Loucy (cell line): Measurements from ENCODE around the gene PECR.
A peak's percentile ranks its signal among the peaks of the same experiment; 100 is the strongest.

ENCODE experiments used
- H2AFZ ChIP-seq: fragments of 200-600 bp; sonication (generic); 2 replicates; pipeline ENCODE4 v1.6.0; 2016; ENCODE audit warnings: antibody characterized with exemption, mild to moderate bottlenecking, low read length, moderate library complexity
- H3F3A ChIP-seq: fragments of 200-600 bp; 2 replicates; pipeline ENCODE4 v1.6.0; 2016; ENCODE audit warnings: antibody characterized with exemption, low read depth, mild to moderate bottlenecking
- H3K27me3 ChIP-seq: fragments of 200-600 bp; sonication (generic); 2 replicates; pipeline ENCODE4 v1.6.1; 2014; ENCODE audit warnings: low read length, mild to moderate bottlenecking; ENCODE audit not compliant: insufficient read depth, poor library complexity, severe bottlenecking
- H3K36me3 ChIP-seq: fragments of 200-600 bp; sonication (generic); 2 replicates; pipeline ENCODE4 v1.6.1; 2016; ENCODE audit warnings: low read length; ENCODE audit not compliant: insufficient read depth
- H3K4me1 ChIP-seq: fragments of 200-600 bp; sonication (generic); 2 replicates; pipeline ENCODE4 v1.5.1; 2014; ENCODE audit warnings: low read length, mild to moderate bottlenecking; ENCODE audit not compliant: insufficient read depth, poor library complexity, severe bottlenecking
- H3K4me2 ChIP-seq: fragments of 200-600 bp; sonication (generic); 2 replicates; pipeline ENCODE4 v1.6.0; 2014; ENCODE audit warnings: antibody characterized with exemption, low read length, low read depth, mild to moderate bottlenecking; ENCODE audit not compliant: poor library complexity, severe bottlenecking
- H3K4me3 ChIP-seq: fragments of 200-600 bp; sonication (generic); 2 replicates; pipeline ENCODE4 v1.5.1; 2014; ENCODE audit warnings: low read length, mild to moderate bottlenecking, mixed read lengths; ENCODE audit not compliant: poor library complexity, severe bottlenecking
- H3K79me2 ChIP-seq: fragments of 200-600 bp; sonication (generic); 2 replicates; pipeline ENCODE4 v1.6.1; 2014; ENCODE audit warnings: low read length; ENCODE audit not compliant: insufficient read depth
- H3K9ac ChIP-seq: fragments of 200-600 bp; sonication (generic); 2 replicates; pipeline ENCODE4 v1.6.0; 2014; ENCODE audit warnings: mild to moderate bottlenecking, low read depth, low read length, moderate library complexity; ENCODE audit not compliant: poor library complexity, severe bottlenecking
- H3K9me2 ChIP-seq: fragments of 200-600 bp; sonication (generic); replicated peaks from 2 replicates; pipeline ENCODE4 v1.6.1; 2016; ENCODE audit warnings: low read depth, low read length, mixed read lengths
- H3K9me3 ChIP-seq: fragments of 200-600 bp; sonication (generic); 2 replicates; pipeline ENCODE4 v1.6.1; 2014; ENCODE audit warnings: mild to moderate bottlenecking, antibody characterized with exemption, low read length, low read depth; ENCODE audit not compliant: insufficient read depth
- H4K20me1 ChIP-seq: fragments of 200-600 bp; sonication (generic); 2 replicates; pipeline ENCODE4 v1.6.0; 2014; ENCODE audit warnings: antibody characterized with exemption, low read length, mild to moderate bottlenecking; ENCODE audit not compliant: insufficient read depth, poor library complexity, severe bottlenecking
- EZH2phosphoT487 ChIP-seq: fragments of 200-600 bp; IDR thresholded peaks from 2 replicates; pipeline ENCODE4 v1.6.1; 2018; ENCODE audit warnings: antibody characterized with exemption, mild to moderate bottlenecking, moderate library complexity, borderline replicate concordance
- TF ChIP-seq, protein P1 (sequence below): fragments of 200-600 bp; sonication (generic); conservative IDR thresholded peaks from 2 replicates; pipeline ENCODE4 v1.5.1; 2014; ENCODE audit warnings: mild to moderate bottlenecking, antibody characterized with exemption, low read length

The PECR gene

DNA sequence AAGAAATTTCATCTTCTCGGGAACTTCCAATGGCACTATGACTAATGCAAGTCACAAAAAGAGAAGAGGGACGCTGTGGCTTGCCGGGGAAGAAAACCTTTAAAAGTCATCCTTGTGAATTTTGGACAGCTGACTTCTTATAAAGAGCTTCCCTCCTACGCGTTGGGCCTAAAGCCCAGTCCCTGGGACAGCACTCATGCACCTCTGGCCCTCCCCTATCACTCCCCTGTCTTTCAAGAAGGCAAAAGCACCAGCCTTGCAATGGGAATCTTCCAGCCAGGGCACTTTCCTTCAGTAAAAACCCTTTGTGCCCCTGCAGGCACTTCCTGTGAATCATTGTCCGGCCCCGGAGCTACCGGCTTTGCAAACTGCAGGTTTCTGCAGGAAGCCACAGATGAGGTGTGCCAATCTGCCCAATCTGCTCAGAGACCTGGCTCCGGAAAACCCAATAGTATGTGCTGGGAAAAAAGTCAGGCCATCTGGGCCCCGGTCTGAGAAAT lies 75.4 kb downstream of the PECR start:
- peaks cover 10% of the 10 kb centered on the region for H3F3A ChIP-seq
- H3K4me3 ChIP-seq, result peak overlapping the region; percentile 78
- peaks cover 84% of the 10 kb centered on the region for H3K79me2 ChIP-seq
- H3K27me3 ChIP-seq, result no peaks in the 10 kb centered on the region
- H3K4me1 ChIP-seq, result peaks cover 69% of the 10 kb centered on the region
- no peaks in the 10 kb centered on the region for H3K9me3 ChIP-seq
- TF ChIP-seq, protein P1, sequence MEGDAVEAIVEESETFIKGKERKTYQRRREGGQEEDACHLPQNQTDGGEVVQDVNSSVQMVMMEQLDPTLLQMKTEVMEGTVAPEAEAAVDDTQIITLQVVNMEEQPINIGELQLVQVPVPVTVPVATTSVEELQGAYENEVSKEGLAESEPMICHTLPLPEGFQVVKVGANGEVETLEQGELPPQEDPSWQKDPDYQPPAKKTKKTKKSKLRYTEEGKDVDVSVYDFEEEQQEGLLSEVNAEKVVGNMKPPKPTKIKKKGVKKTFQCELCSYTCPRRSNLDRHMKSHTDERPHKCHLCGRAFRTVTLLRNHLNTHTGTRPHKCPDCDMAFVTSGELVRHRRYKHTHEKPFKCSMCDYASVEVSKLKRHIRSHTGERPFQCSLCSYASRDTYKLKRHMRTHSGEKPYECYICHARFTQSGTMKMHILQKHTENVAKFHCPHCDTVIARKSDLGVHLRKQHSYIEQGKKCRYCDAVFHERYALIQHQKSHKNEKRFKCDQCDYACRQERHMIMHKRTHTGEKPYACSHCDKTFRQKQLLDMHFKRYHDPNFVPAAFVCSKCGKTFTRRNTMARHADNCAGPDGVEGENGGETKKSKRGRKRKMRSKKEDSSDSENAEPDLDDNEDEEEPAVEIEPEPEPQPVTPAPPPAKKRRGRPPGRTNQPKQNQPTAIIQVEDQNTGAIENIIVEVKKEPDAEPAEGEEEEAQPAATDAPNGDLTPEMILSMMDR, result peak; percentile 17; the same call in 1 of the 2 replicates
- TF ChIP-seq EZH2phosphoT487, result no peak
- H3K9ac ChIP-seq, result peak overlapping the region; percentile 87
- peak overlapping the region; percentile 2; the same call in 1 of the 2 replicates for H2AFZ ChIP-seq
- peaks cover 2% of the 10 kb centered on the region for H4K20me1 ChIP-seq
- H3K9me2 ChIP-seq, result no peaks in the 10 kb centered on the region
- H3K36me3 ChIP-seq, result no peaks in the 10 kb centered on the region
- peak overlapping the region; percentile 91 for H3K4me2 ChIP-seq

DNA sequence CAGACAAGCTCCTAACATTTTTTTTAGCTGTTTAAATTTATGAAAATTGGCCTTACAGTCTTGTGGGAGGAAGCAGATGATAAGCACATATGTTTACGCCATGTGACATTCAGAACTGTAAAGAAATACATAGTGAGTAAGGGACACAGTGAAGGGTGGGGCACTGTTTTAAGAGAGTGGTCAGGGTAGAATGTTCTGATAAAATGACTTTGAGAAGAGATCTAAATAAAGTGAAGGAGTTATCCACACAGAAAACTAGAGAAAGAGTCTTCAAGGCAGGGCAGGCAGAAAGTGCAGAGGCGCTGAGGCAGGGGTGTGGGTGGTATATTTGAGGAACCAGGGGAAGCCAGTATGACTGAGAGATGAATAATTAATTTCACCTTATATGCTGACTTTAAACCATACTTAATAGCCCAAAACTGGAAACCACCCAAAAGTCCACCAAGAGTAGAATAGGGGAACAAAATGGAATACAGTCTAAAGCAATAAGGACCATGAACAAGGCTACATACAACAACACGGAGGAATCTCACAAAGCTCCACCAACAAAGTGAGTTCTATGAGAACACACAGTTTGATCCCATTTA lies 76.8 kb downstream of the PECR start:
- Histone ChIP-seq H4K20me1 (no peaks in the 10 kb centered on the region), H3K79me2 (peaks cover 84% of the 10 kb centered on the region), H3F3A (peaks cover 10% of the 10 kb centered on the region), H3K4me3 (peak overlapping the region; percentile 78), H3K4me2 (peak overlapping the region; percentile 91), H3K9me2 (no peaks in the 10 kb centered on the region), H3K9ac (peak overlapping the region; percentile 87), H3K9me3 (no peaks in the 10 kb centered on the region), H2AFZ (no peak overlapping the region), H3K27me3 (no peaks in the 10 kb centered on the region), H3K36me3 (no peaks in the 10 kb centered on the region; the same call in 1 of the 2 replicates), H3K4me1 (peaks cover 78% of the 10 kb centered on the region)
- no peak for TF ChIP-seq EZH2phosphoT487
- TF ChIP-seq, protein P1, result no peak

DNA sequence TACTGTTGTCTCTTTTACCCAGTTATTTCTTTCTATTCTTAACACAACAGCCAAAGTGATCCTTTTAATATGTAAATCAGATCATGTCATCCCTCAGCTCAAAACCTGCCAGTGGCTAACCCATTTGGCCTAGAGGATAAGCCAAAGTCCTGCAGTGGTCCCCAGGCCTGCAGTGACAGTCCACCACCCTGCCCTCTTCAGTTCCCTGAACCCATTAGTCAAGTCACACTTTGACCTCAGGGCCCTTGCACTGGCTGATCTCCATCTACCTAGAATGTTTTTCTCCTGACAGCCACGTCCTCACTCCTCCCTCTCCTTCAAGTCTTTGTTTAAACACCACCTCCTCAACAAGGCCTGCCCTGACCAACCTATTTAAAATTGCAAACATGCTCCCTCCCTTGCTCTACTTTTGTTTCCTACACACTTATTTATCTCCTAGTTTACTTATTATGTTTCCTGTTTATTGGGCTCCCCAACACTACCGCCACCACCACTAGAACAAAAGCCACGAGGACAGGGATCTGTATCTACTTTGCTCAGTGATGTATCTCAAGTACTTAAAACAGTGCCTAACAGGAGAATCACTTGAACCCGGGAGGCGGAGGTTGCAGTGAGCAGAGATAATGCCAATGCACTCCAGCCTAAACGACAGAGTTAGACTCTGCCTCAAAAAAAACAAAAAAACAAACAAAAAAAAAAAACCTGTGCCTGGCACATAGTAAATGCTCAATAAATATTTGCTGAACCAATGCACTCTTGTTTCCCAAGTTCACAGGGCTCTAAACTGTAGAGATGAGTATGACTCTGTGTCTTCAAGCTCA lies 77.5 kb downstream of the PECR start:
- H3K4me3 ChIP-seq, result peak overlapping the region; percentile 78
- no peaks in the 10 kb centered on the region for H4K20me1 ChIP-seq
- peak overlapping the region; percentile 91 for H3K4me2 ChIP-seq
- H3F3A ChIP-seq, result peaks cover 10% of the 10 kb centered on the region
- no peaks in the 10 kb centered on the region for H3K9me2 ChIP-seq
- no peaks in the 10 kb centered on the region for H3K9me3 ChIP-seq
- H3K36me3 ChIP-seq, result no peaks in the 10 kb centered on the region; the same call in 1 of the 2 replicates
- H3K9ac ChIP-seq, result peak overlapping the region; percentile 87
- H2AFZ ChIP-seq, result no peak overlapping the region
- TF ChIP-seq EZH2phosphoT487, result no peak
- TF ChIP-seq, protein P1, result no peak
- H3K79me2 ChIP-seq, result peaks cover 84% of the 10 kb centered on the region
- no peaks in the 10 kb centered on the region for H3K27me3 ChIP-seq
- peaks cover 74% of the 10 kb centered on the region for H3K4me1 ChIP-seq
